Measurements from ENCODE around the gene PTPDC1. TPM values are rescaled to one million over a fixed set of nuclear protein-coding genes. Genes with fewer than 3 reads are reported as not detected.

Gene PTPDC1
- total and polyA plus RNA-seq, 2 of the 4 experiments (the other 2 are of a cell fraction): 3.9 to 6.1 TPM

- POLR2A ChIA-PET (ENCODE audit: unreplicated experiment): interaction anchor here (0.6 kb wide), 1 partner anchor 44 kb away, joined by 21 read pairs; no protein-coding TSS in a partner anchor
- in situ Hi-C loops (cut with MboI; ENCODE audit: low sequenced_read_pairs) (no loop called here), dilution Hi-C loops (cut with HindIII; ENCODE audit: low sequenced_read_pairs, unreplicated experiment) (no loop called here), intact Hi-C loops (cut with micrococcal nuclease) (no loop called here)
- Histone ChIP-seq H3K9ac (ENCODE audit: low read depth, low read length) (no peak overlapping the region), H3K23ac (ENCODE audit: low read depth, low read length) (no peak overlapping the region), H2BK5ac (ENCODE audit: low read depth, low read length, poor library complexity, severe bottlenecking) (no peak overlapping the region), H4K8ac (ENCODE audit: low read depth in 2 of 2, low read length in 2 of 2) (no peak overlapping the region), H3K36me3 (ENCODE audit: control insufficient read depth, insufficient read depth, low read length) (no peaks in the 10 kb centered on the region), H2BK120ac (ENCODE audit: low read depth, low read length) (no peak overlapping the region), H3K4me1 (ENCODE audit: control insufficient read depth, insufficient read depth, low read length) (no peaks in the 10 kb centered on the region), H2AFZ (replicated peaks; ENCODE audit: low read length, poor library complexity) (no peak overlapping the region), H3K9me1 (ENCODE audit: insufficient read depth, low read length) (no peaks in the 10 kb centered on the region), H3K27ac (ENCODE audit: insufficient read depth, low read length) (no peak overlapping the region), H2BK15ac (ENCODE audit: low read depth, low read length) (no peak overlapping the region), H3K18ac (ENCODE audit: low read depth, low read length) (no peak overlapping the region), H4K20me1 (ENCODE audit: insufficient read depth, low read length) (no peaks in the 10 kb centered on the region), H3K14ac (replicated peaks; ENCODE audit: low read depth, low read length) (no peak overlapping the region), H2BK20ac (ENCODE audit: low read depth, low read length) (no peak overlapping the region), H3K4ac (ENCODE audit: low read depth, low read length) (no peak overlapping the region), H3K56ac (ENCODE audit: extremely low read depth, insufficient read depth, low read length) (no peak overlapping the region), H3K4me3 (ENCODE audit: insufficient read depth, low read depth, low read length) (no peak overlapping the region), H4K5ac (ENCODE audit: low read depth, low read length) (no peak overlapping the region), H3K27me3 (ENCODE audit: control insufficient read depth, insufficient read depth, low read length) (no peaks in the 10 kb centered on the region), H3K9me3 (ENCODE audit: control insufficient read depth, insufficient read depth, low read length) (peaks cover 12% of the 10 kb centered on the region), H2AK5ac (ENCODE audit: low read depth, low read length) (no peak overlapping the region), H2AK9ac (replicated peaks; ENCODE audit: low read depth, low read length, poor library complexity) (no peak overlapping the region), H4K91ac (ENCODE audit: insufficient read depth, low read depth, low read length) (no peak overlapping the region), H3K79me1 (ENCODE audit: low read depth in 1 of 2, low read length in 2 of 2) (no peaks in the 10 kb centered on the region), H3K4me2 (ENCODE audit: low read depth, low read length) (no peak overlapping the region)
- TF ChIP-seq RCOR1 (IDR thresholded peaks at IDR 0.05; ENCODE audit: insufficient replicate concordance, low read length): no peak
- TF ChIP-seq FOS (IDR thresholded peaks at IDR 0.05; ENCODE audit: low read depth, low read length): no peak
- TF ChIP-seq CEBPB (IDR thresholded peaks at IDR 0.05; ENCODE audit: low read depth, low read length): no peak
- TF ChIP-seq, protein P1, sequence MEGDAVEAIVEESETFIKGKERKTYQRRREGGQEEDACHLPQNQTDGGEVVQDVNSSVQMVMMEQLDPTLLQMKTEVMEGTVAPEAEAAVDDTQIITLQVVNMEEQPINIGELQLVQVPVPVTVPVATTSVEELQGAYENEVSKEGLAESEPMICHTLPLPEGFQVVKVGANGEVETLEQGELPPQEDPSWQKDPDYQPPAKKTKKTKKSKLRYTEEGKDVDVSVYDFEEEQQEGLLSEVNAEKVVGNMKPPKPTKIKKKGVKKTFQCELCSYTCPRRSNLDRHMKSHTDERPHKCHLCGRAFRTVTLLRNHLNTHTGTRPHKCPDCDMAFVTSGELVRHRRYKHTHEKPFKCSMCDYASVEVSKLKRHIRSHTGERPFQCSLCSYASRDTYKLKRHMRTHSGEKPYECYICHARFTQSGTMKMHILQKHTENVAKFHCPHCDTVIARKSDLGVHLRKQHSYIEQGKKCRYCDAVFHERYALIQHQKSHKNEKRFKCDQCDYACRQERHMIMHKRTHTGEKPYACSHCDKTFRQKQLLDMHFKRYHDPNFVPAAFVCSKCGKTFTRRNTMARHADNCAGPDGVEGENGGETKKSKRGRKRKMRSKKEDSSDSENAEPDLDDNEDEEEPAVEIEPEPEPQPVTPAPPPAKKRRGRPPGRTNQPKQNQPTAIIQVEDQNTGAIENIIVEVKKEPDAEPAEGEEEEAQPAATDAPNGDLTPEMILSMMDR (conservative IDR thresholded peaks at IDR 0.05; ENCODE audit: low read depth, low read length): no peak
- TF ChIP-seq POLR2A (IDR thresholded peaks at IDR 0.05; ENCODE audit: low read depth, low read length): no peak
- TF ChIP-seq SMC3 (IDR thresholded peaks at IDR 0.05; ENCODE audit: low read depth, low read length): no peak
- CTCF ChIA-PET: no interaction called here
- BruUV-seq (replicated peaks): no TSS peak
- DNase-seq (no peak), ATAC-seq (ENCODE audit: low read depth) (no peak)
Measured at GRCh38 chr9:94128580-94128979, 44.3 kb downstream of the PTPDC1 start.
